CD4-positive, alpha-beta T cell (primary cell): ENCODE measurements around the gene ATP8A2. TPM values are rescaled to one million over a fixed set of nuclear protein-coding genes. Genes with fewer than 3 reads are reported as not detected.
A peak's percentile ranks its signal among the peaks of the same experiment; 100 is the strongest.
"Not testable (repeated sequence)": the region's sequence is repeated elsewhere in the genome, so short reads cannot be mapped to it uniquely, and the experiment has no call there.

Source experiments
- ATAC-seq: fragments of 200-7000 bp; cut with Tn5 transposase; one replicate; pipeline ENCODE4 v1.10.0; 2022; ENCODE audit warnings: mild to moderate bottlenecking; ENCODE audit not compliant: poor library complexity
- CTCF ChIA-PET: fragments of 350-600 bp; sonication (Branson Sonifier 250); formaldehyde crosslinking; loops from one replicate; lab custom pipeline; 2021; ENCODE audit warnings: antibody characterized with exemption, inconsistent platforms; lab: Charles Lee
- POLR2A ChIA-PET: fragments of 350-600 bp; sonication (Branson Sonifier 250); formaldehyde crosslinking; loops from one replicate; lab custom pipeline; 2021; ENCODE audit warnings: antibody characterized with exemption, inconsistent platforms; lab: Charles Lee
- DNase-seq, 14 experiments: peaks; one replicate each; pipeline ENCODE4 v3.0.0-alpha.2; 2013 to 2020; ENCODE audit warnings: mixed read lengths in 2 of 14
- H3K27ac ChIP-seq, 2 donors: one replicate each; pipeline versions ENCODE4 v1.5.1 to v1.7.0; 2013; ENCODE audit warnings: low read length in 2 of 2, low read depth in 1 of 2, mild to moderate bottlenecking in 1 of 2
- H3K27me3 ChIP-seq, 2 experiments: 1 replicate in 1 of 2; 2 replicates in 1 of 2; pipeline versions ENCODE4 v1.6.1 to v1.7.0; 2013; ENCODE audit warnings: low read length in 2 of 2, control low read depth in 1 of 2, mild to moderate bottlenecking in 1 of 2, moderate library complexity in 1 of 2; ENCODE audit not compliant: insufficient read depth in 2 of 2, control insufficient read depth in 1 of 2
- H3K36me3 ChIP-seq: one replicate; pipeline ENCODE4 v1.6.1; 2013; ENCODE audit warnings: low read length, control low read depth; ENCODE audit not compliant: insufficient read depth
- H3K4me1 ChIP-seq: one replicate; pipeline ENCODE4 v1.6.1; 2013; ENCODE audit warnings: low read length, control low read depth; ENCODE audit not compliant: insufficient read depth
- H3K4me3 ChIP-seq: one replicate; pipeline ENCODE4 v1.5.1; 2013; ENCODE audit warnings: mild to moderate bottlenecking, low read length, moderate library complexity
- H3K9me3 ChIP-seq, 2 experiments: 1 replicate in 1 of 2; 2 replicates in 1 of 2; pipeline versions ENCODE4 v1.6.1 to v1.7.0; 2013; ENCODE audit warnings: low read length in 2 of 2, mild to moderate bottlenecking in 2 of 2, control low read depth in 1 of 2, moderate library complexity in 1 of 2; ENCODE audit not compliant: control insufficient read depth in 1 of 2, insufficient read depth in 1 of 2
- H3K27ac Mint-ChIP-seq: one replicate; pipeline ENCODE4 v1.8.0; 2020; ENCODE audit warnings: mixed read lengths
- H3K27me3 Mint-ChIP-seq: one replicate; pipeline ENCODE4 v1.8.0; 2021; ENCODE audit warnings: mixed read lengths
- H3K36me3 Mint-ChIP-seq: one replicate; pipeline ENCODE4 v1.8.0; 2021; ENCODE audit warnings: low read depth, mixed read lengths
- H3K4me1 Mint-ChIP-seq: one replicate; pipeline ENCODE4 v1.8.0; 2021; ENCODE audit warnings: low read depth, mixed read lengths
- H3K4me3 Mint-ChIP-seq: one replicate; pipeline ENCODE4 v1.8.0; 2020; ENCODE audit warnings: mild to moderate bottlenecking, mixed read lengths
- H3K9me3 Mint-ChIP-seq: one replicate; pipeline ENCODE4 v1.8.0; 2020; ENCODE audit warnings: mixed read lengths
- CTCF ChIP-seq: fragments of 200-600 bp; IDR thresholded peaks from one replicate; pipeline ENCODE4 v1.8.0; 2022; ENCODE audit warnings: antibody characterized with exemption, mild to moderate bottlenecking
- intact Hi-C, 2 experiments: fragments of 100-400 bp; cut with DNase I in 1 of 2; cut with micrococcal nuclease in 1 of 2; formaldehyde crosslinking; loops; one replicate each; pipeline versions ENCODE4 v1.15.1 to v1.9.0; 2023 to 2025; cut with DNase I, micrococcal nuclease
- total RNA-seq, 174 experiments: library from RNA in 2 of 174; stranded (reverse) in 2 of 174; gene quantifications; one replicate each; pipeline ENCODE4 v1.2.3 and lab custom pipeline; 2021 to 2026

The ATP8A2 gene
- total RNA-seq, 2 experiments from 2014 or later, result 0.22 to 0.36 TPM

- H3K27ac ChIP-seq, result no peak overlapping the region
- ATAC-seq, result no peak
- no peaks in the 10 kb centered on the region for H3K9me3 ChIP-seq
- Mint-ChIP-seq H3K9me3 (no peaks in the 10 kb centered on the region), H3K27me3 (peaks cover 30% of the 10 kb centered on the region), H3K4me3 (no peak overlapping the region), H3K36me3 (no peaks in the 10 kb centered on the region), H3K4me1 (no peaks in the 10 kb centered on the region), H3K27ac (no peak overlapping the region)
- POLR2A ChIA-PET, result no interaction called here
- TF ChIP-seq CTCF, result no peak
- intact Hi-C loops, result no loop called here
- H3K4me1 ChIP-seq, result no peaks in the 10 kb centered on the region
- no peak overlapping the region for H3K4me3 ChIP-seq
- peaks cover 0 to 2% of the 10 kb centered on the region in 2 experiments for H3K27me3 ChIP-seq
- no peak for DNase-seq
- CTCF ChIA-PET, result no interaction called here
- no peaks in the 10 kb centered on the region for H3K36me3 ChIP-seq
These were observed 695.8 kb downstream of the ATP8A2 start for GRCh38 chr13:26067601-26068000.

GRCh38 chr13:26068372-26068771 is 696.6 kb downstream of the ATP8A2 start:
- DNase-seq, POLR2A ChIA-PET, H3K4me3 ChIP-seq, H3K9me3 ChIP-seq, ATAC-seq, intact Hi-C loops, H3K27me3 ChIP-seq, H3K4me3 Mint-ChIP-seq, H3K9me3 Mint-ChIP-seq, H3K4me1 ChIP-seq, H3K36me3 ChIP-seq, CTCF ChIA-PET, H3K27ac Mint-ChIP-seq, H3K36me3 Mint-ChIP-seq, H3K27ac ChIP-seq, H3K4me1 Mint-ChIP-seq: not testable (repeated sequence)
- H3K27me3 Mint-ChIP-seq, result peaks cover 27% of the 10 kb centered on the region

- CTCF ChIA-PET, result interaction anchor here (1.3 kb wide), 1 partner anchor 495 kb away, joined by 5 read pairs; no protein-coding TSS in a partner anchor
- intact Hi-C loops, result loop anchor here (5.0 to 10.0 kb wide), 2 partner anchors 1065 to 1067 kb away; no protein-coding TSS in a partner anchor
- H3K36me3 Mint-ChIP-seq, H3K36me3 ChIP-seq, H3K9me3 ChIP-seq, H3K9me3 Mint-ChIP-seq, H3K4me3 Mint-ChIP-seq, H3K27ac Mint-ChIP-seq, POLR2A ChIA-PET, ATAC-seq, H3K4me1 ChIP-seq, H3K27me3 ChIP-seq, H3K27ac ChIP-seq, DNase-seq, H3K4me3 ChIP-seq, H3K4me1 Mint-ChIP-seq: not testable (repeated sequence)
- H3K27me3 Mint-ChIP-seq, result peaks cover 38% of the 10 kb centered on the region
These were observed 697.9 kb downstream of the ATP8A2 start for GRCh38 chr13:26069642-26070041.

- Histone ChIP-seq H3K36me3 (no peaks in the 10 kb centered on the region), H3K4me1 (no peaks in the 10 kb centered on the region), H3K9me3 (no peaks in the 10 kb centered on the region), H3K4me3 (no peak overlapping the region), H3K27ac (no peak overlapping the region), H3K27me3 (peaks cover 7 to 9% of the 10 kb centered on the region in 2 experiments)
- POLR2A ChIA-PET, result no interaction called here
- peaks cover 52% of the 10 kb centered on the region for H3K27me3 Mint-ChIP-seq
- H3K36me3 Mint-ChIP-seq, result no peaks in the 10 kb centered on the region
- no peak for ATAC-seq
- no peak for DNase-seq
- TF ChIP-seq CTCF, result no peak
- H3K4me3 Mint-ChIP-seq, result no peak overlapping the region
- CTCF ChIA-PET, result interaction anchor here (0.7 kb wide), 1 partner anchor 497 kb away, joined by 4 read pairs; no protein-coding TSS in a partner anchor
- no peaks in the 10 kb centered on the region for H3K9me3 Mint-ChIP-seq
- no peak overlapping the region for H3K27ac Mint-ChIP-seq
- intact Hi-C loops, result loop anchor here (1.0 to 10.0 kb wide), 3 partner anchors 497 to 1069 kb away; no protein-coding TSS in a partner anchor
- no peaks in the 10 kb centered on the region for H3K4me1 Mint-ChIP-seq
These were observed 699.9 kb downstream of the ATP8A2 start for GRCh38 chr13:26071691-26072090.

- peak in 1 of 14 experiments; percentile 9 for DNase-seq
- H3K4me1 ChIP-seq, H3K27ac Mint-ChIP-seq, H3K27me3 ChIP-seq, H3K36me3 ChIP-seq, H3K4me1 Mint-ChIP-seq, H3K9me3 ChIP-seq, H3K36me3 Mint-ChIP-seq, POLR2A ChIA-PET, ATAC-seq, H3K4me3 Mint-ChIP-seq, H3K4me3 ChIP-seq, H3K27ac ChIP-seq, H3K9me3 Mint-ChIP-seq: not testable (repeated sequence)
- CTCF ChIA-PET, result interaction anchor here (0.7 kb wide), 1 partner anchor 498 kb away, joined by 4 read pairs; no protein-coding TSS in a partner anchor
- H3K27me3 Mint-ChIP-seq, result peaks cover 59% of the 10 kb centered on the region
- intact Hi-C loops, result loop anchor here (1.0 to 10.0 kb wide), 3 partner anchors 498 to 1070 kb away; no protein-coding TSS in a partner anchor
These were observed 700.6 kb downstream of the ATP8A2 start for GRCh38 chr13:26072335-26072734.
